Right lobe of liver (tissue), 6 donors: ENCODE measurements around the gene KCNC1. TPM values are rescaled to one million over a fixed set of nuclear protein-coding genes. Genes with fewer than 3 reads are reported as not detected.

ENCODE experiments used
- ATAC-seq, 4 donors: fragments of 200-7000 bp; cut with Tn5 transposase; one replicate each; pipeline ENCODE4 v1.9.1; 2020; ENCODE audit warnings: mild to moderate bottlenecking in 4 of 4, moderate library complexity in 4 of 4
- DNase-seq, 3 donors: peaks; one replicate each; pipeline ENCODE4 v3.0.0-alpha.2; 2020
- H3K27ac ChIP-seq, 3 donors: fragments of 200-600 bp; one replicate each; pipeline ENCODE4 v1.8.0; 2022
- H3K27me3 ChIP-seq, 2 donors: fragments of 200-600 bp; one replicate each; pipeline ENCODE4 v1.8.0; 2022
- H3K36me3 ChIP-seq, 4 donors: fragments of 200-600 bp; sonication (generic) in 1 of 4; one replicate each; pipeline versions ENCODE4 v1.5.1 to v1.8.0; 2017 to 2022; ENCODE audit warnings: control low read depth in 1 of 4
- H3K4me1 ChIP-seq, 4 donors: fragments of 200-600 bp; sonication (generic) in 1 of 4; one replicate each; pipeline versions ENCODE4 v1.5.1 to v1.8.0; 2017 to 2022; ENCODE audit warnings: control low read depth in 1 of 4
- H3K4me3 ChIP-seq, 3 donors: fragments of 200-600 bp; one replicate each; pipeline ENCODE4 v1.8.0; 2022
- H3K9me3 ChIP-seq, 4 donors: fragments of 200-600 bp; sonication (generic) in 1 of 4; one replicate each; pipeline versions ENCODE4 v1.5.1 to v1.8.0; 2017 to 2022; ENCODE audit warnings: control low read depth in 1 of 4
- CTCF ChIP-seq, 4 donors: fragments of 200-600 bp in 3 of 4; fragments of 450-650 bp in 1 of 4; IDR thresholded peaks; one replicate each; pipeline versions ENCODE4 v1.5.1 to v1.8.0; 2016 to 2022; ENCODE audit warnings: antibody characterized with exemption in 4 of 4, mild to moderate bottlenecking in 2 of 4
- POLR2A ChIP-seq: fragments of 450-650 bp; IDR thresholded peaks from one replicate; pipeline ENCODE4 v1.6.1; 2017; ENCODE audit warnings: antibody characterized with exemption, mild to moderate bottlenecking
- WGBS: methylation state at CpG from one replicate; pipeline ENCODE4 v1.1.6; 2018; ENCODE audit warnings: low coverage, low lambda C conversion rate; ENCODE audit not compliant: insufficient coverage; ENCODE audit errors: missing lambda C conversion rate; 5-methylcytosine and 5-hydroxymethylcytosine counted together
- intact Hi-C, 2 donors: fragments of 100-400 bp; cut with DNase I; formaldehyde crosslinking; loops; one replicate each; pipeline versions ENCODE4 v1.11.2 to v1.14.1; 2022
- total RNA-seq, 6 experiments: library from RNA; depleted of rRNA in 2 of 6; stranded (reverse); fragments of >200 nt in 2 of 6; fragmentation: NEBNext Ultra II Directional in 3 of 6; extraction: Animal tissue kit (Norgen Biotek cat#: 25700) in 3 of 6; gene quantifications; one replicate each; pipeline versions ENCODE4 v1.1.0 to v1.2.4, GENCODE V29; 2016 to 2023
- donor health status: DM: no; HTN: yes; CAD: no.
- donor health status: DM: no; HTN: no; CAD: no.
- donor health status: DM: no; HTN: no; CAD: no.
- donor health status: DM: no; HTN: yes; CAD: no.
- donor health status: DM: no; HTN: yes; CAD: no.

KCNC1 gene
- total RNA-seq, 6 experiments from 2014 or later: not detected

GRCh38 chr11:17770048-17770652 lies 35.6 kb downstream of the KCNC1 start:
- ATAC-seq: peak; percentile 92 to 98 (median 94)

GRCh38 chr11:17770917-17771316 lies 36.3 kb downstream of the KCNC1 start:
- no peaks in the 10 kb centered on the region for H3K27me3 ChIP-seq
- H3K9me3 ChIP-seq: no peaks in the 10 kb centered on the region
- no peaks in the 10 kb centered on the region for H3K36me3 ChIP-seq
- no peak overlapping the region for H3K4me3 ChIP-seq
- intact Hi-C loops: no loop called here
- TF ChIP-seq POLR2A: no peak
- no peak for TF ChIP-seq CTCF (IDR thresholded peaks at IDR 0.05)
- H3K27ac ChIP-seq: no peak overlapping the region
- no peak for DNase-seq
- no peak for ATAC-seq
- peaks cover 0 to 13% (median 6%) of the 10 kb centered on the region in 4 donors for H3K4me1 ChIP-seq

More at GRCh38 chr11:17770048-17770652, 35.6 kb downstream of the KCNC1 start:
- TF ChIP-seq CTCF (IDR thresholded peaks at IDR 0.05) (peak; percentile 40 to 58 (median 55)), POLR2A (no peak)
- intact Hi-C loops: no loop called here
- Histone ChIP-seq H3K27me3 (no peaks in the 10 kb centered on the region), H3K27ac (peak overlapping the region in 2 of 3 donors; percentile 31 to 40), H3K36me3 (no peaks in the 10 kb centered on the region), H3K4me3 (no peak overlapping the region), H3K9me3 (no peaks in the 10 kb centered on the region), H3K4me1 (peaks cover 0 to 13% (median 6%) of the 10 kb centered on the region in 4 donors)
- WGBS: 17% methylated on average over 2 of the region's 9 CpGs
- peak; percentile 94 to 98 (median 96) for DNase-seq

DNA sequence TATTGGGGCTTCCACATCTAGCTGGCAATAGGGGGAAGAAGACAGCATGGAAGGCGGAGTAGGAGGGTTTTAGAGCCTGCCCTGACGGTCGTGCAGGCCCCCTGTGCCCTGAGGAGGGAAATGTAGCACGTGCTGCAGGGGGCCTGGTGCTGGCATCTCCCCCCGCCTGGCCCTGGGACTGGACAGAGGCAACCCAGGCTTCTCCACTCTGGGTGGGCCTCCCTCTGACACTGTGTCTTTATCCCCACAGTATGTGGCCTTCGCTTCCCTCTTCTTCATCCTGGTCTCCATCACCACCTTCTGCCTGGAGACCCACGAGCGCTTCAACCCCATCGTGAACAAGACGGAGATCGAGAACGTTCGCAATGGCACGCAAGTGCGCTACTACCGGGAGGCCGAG lies 36.8 kb downstream of the KCNC1 start:
- no peaks in the 10 kb centered on the region for H3K36me3 ChIP-seq
- intact Hi-C loops: no loop called here
- peak in 1 of 3 donors; percentile 37 for DNase-seq
- WGBS: 86% methylated on average over 12 of the region's 17 CpGs
- H3K4me1 ChIP-seq: peaks cover 0 to 13% (median 6%) of the 10 kb centered on the region in 4 donors
- no peak for ATAC-seq
- no peak overlapping the region for H3K27ac ChIP-seq
- TF ChIP-seq CTCF (IDR thresholded peaks at IDR 0.05) (no peak), POLR2A (no peak)
- H3K27me3 ChIP-seq: no peaks in the 10 kb centered on the region
- no peaks in the 10 kb centered on the region for H3K9me3 ChIP-seq
- H3K4me3 ChIP-seq: no peak overlapping the region

DNA sequence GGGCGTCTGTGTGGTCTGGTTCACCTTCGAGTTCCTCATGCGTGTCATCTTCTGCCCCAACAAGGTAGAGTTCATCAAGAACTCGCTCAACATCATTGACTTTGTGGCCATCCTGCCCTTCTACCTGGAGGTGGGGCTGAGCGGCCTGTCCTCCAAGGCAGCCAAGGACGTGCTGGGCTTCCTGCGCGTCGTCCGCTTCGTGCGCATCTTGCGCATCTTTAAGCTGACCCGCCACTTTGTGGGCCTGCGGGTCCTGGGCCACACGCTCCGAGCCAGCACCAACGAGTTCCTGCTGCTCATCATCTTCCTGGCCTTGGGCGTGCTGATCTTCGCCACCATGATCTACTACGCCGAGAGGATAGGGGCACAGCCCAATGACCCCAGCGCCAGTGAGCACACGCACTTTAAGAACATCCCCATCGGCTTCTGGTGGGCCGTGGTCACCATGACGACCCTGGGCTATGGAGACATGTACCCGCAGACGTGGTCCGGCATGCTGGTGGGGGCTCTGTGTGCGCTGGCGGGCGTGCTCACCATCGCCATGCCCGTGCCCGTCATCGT lies 37.3 kb downstream of the KCNC1 start:
- WGBS: 94% methylated on average over 21 of the region's 37 CpGs
- Histone ChIP-seq H3K27ac (no peak overlapping the region), H3K9me3 (no peaks in the 10 kb centered on the region), H3K4me1 (peaks cover 0 to 13% (median 6%) of the 10 kb centered on the region in 4 donors), H3K4me3 (no peak overlapping the region), H3K36me3 (no peaks in the 10 kb centered on the region), H3K27me3 (no peaks in the 10 kb centered on the region)
- intact Hi-C loops: no loop called here
- ATAC-seq (no peak), DNase-seq (peak in 1 of 3 donors; percentile 31)
- TF ChIP-seq CTCF (IDR thresholded peaks at IDR 0.05) (no peak), POLR2A (no peak)
